BLaER1 (cell line): Measurements from ENCODE around the gene RGPD8.
"Not testable (repeated sequence)": the region's sequence is repeated elsewhere in the genome, so short reads cannot be mapped to it uniquely, and the experiment has no call there.

Experiments used
- H3K27ac ChIP-seq: shearing (Covaris generic); formaldehyde crosslinking; 2 replicates; pipeline ENCODE4 v1.8.1; 2022
- H3K27me3 ChIP-seq: shearing (Covaris generic); formaldehyde crosslinking; 2 replicates; pipeline ENCODE4 v1.8.1; 2022
- H3K36me3 ChIP-seq: shearing (Covaris generic); formaldehyde crosslinking; 2 replicates; pipeline ENCODE4 v1.8.1; 2022
- H3K4me1 ChIP-seq: shearing (Covaris generic); formaldehyde crosslinking; 2 replicates; pipeline ENCODE4 v1.8.1; 2022
- H3K4me2 ChIP-seq: shearing (Covaris generic); formaldehyde crosslinking; 2 replicates; pipeline ENCODE4 v1.8.1; 2022
- H3K4me3 ChIP-seq: shearing (Covaris generic); formaldehyde crosslinking; 2 replicates; pipeline ENCODE4 v1.8.1; 2022
- H3K9ac ChIP-seq: shearing (Covaris generic); formaldehyde crosslinking; 2 replicates; pipeline ENCODE4 v1.8.1; 2022
- H3K9me3 ChIP-seq: shearing (Covaris generic); formaldehyde crosslinking; 2 replicates; pipeline ENCODE4 v1.8.1; 2022
- H4K20me1 ChIP-seq: shearing (Covaris generic); formaldehyde crosslinking; 2 replicates; pipeline ENCODE4 v1.8.1; 2022
- Cebpa-rat ChIP-seq: shearing (Covaris generic); IDR thresholded peaks from 2 replicates; pipeline ENCODE4 v1.8.1; 2022

The RGPD8 gene

GRCh38 chr2:112433480-112433879, at the start of gene RGPD8:
Gene RGPD8 (minus strand): TSS chr2:112433645. CDS start chr2:112433453, 192 bp downstream.
- H4K20me1 ChIP-seq, H3K4me1 ChIP-seq, H3K27ac ChIP-seq, H3K9me3 ChIP-seq, H3K36me3 ChIP-seq: not testable (repeated sequence)
- H3K4me3 ChIP-seq, result peak within 1 kb of the TSS; percentile 63
- peak within 1 kb of the TSS; percentile 55 for H3K4me2 ChIP-seq
- H3K9ac ChIP-seq, result 0 out of 2 replicates have a peak within 1 kb of the TSS, but pooled peaks have one; percentile 29
- peaks cover 39% of the 10 kb centered on the region for H3K27me3 ChIP-seq

- no peak for TF ChIP-seq Cebpa-rat
- peak overlapping the region; percentile 92 for H3K9ac ChIP-seq
- peak overlapping the region; percentile 74 for H3K27ac ChIP-seq
- peaks cover 30% of the 10 kb centered on the region for H3K36me3 ChIP-seq
- peak overlapping the region; percentile 97 for H3K4me3 ChIP-seq
- H3K4me2 ChIP-seq, result peak overlapping the region; percentile 95
- H3K4me1 ChIP-seq, result peaks cover 24% of the 10 kb centered on the region
- H3K27me3 ChIP-seq, result no peaks in the 10 kb centered on the region
- peaks cover 5% of the 10 kb centered on the region; the same call in 1 of the 2 replicates for H3K9me3 ChIP-seq
- H4K20me1 ChIP-seq, result peaks cover 26% of the 10 kb centered on the region; the same call in 1 of the 2 replicates
These were observed 49.6 kb upstream of the RGPD8 start for GRCh38 chr2:112483042-112483473.

- no peak for TF ChIP-seq Cebpa-rat
- peak overlapping the region; percentile 95 for H3K4me2 ChIP-seq
- H3K36me3 ChIP-seq, result peaks cover 24% of the 10 kb centered on the region
- peaks cover 5% of the 10 kb centered on the region; the same call in 1 of the 2 replicates for H3K9me3 ChIP-seq
- peak overlapping the region; percentile 92 for H3K9ac ChIP-seq
- H3K4me1 ChIP-seq, result peaks cover 24% of the 10 kb centered on the region
- peak overlapping the region; percentile 97 for H3K4me3 ChIP-seq
- H3K27me3 ChIP-seq, result no peaks in the 10 kb centered on the region
- H4K20me1 ChIP-seq, result 0 out of 2 replicates have a peak, but pooled peaks cover 20% of the 10 kb centered on the region
- H3K27ac ChIP-seq, result peak overlapping the region; percentile 74
These were observed 49.0 kb upstream of the RGPD8 start for GRCh38 chr2:112482309-112483041.

- no peak for TF ChIP-seq Cebpa-rat
- H3K27ac ChIP-seq, result peak within 1 kb of the TSS; percentile 74
- H3K4me3 ChIP-seq, result peak within 1 kb of the TSS; percentile 97
- peaks cover 24% of the 10 kb centered on the region for H3K4me1 ChIP-seq
- 0 out of 2 replicates have a peak, but pooled peaks cover 19% of the 10 kb centered on the region for H4K20me1 ChIP-seq
- H3K9ac ChIP-seq, result peak within 1 kb of the TSS; percentile 92
- H3K27me3 ChIP-seq, result no peaks in the 10 kb centered on the region
- peaks cover 18% of the 10 kb centered on the region for H3K36me3 ChIP-seq
- H3K9me3 ChIP-seq, result peaks cover 5% of the 10 kb centered on the region; the same call in 1 of the 2 replicates
- peak within 1 kb of the TSS; percentile 95 for H3K4me2 ChIP-seq
These were observed 48.2 kb upstream of the RGPD8 start, which contains the start of gene TTL for GRCh38 chr2:112481528-112482233. Gene TTL (plus strand): TSS chr2:112482156. CDS start chr2:112482345, 189 bp downstream.

GRCh38 chr2:112481050-112481527, 47.6 kb upstream of the RGPD8 start:
- Histone ChIP-seq H4K20me1 (0 out of 2 replicates have a peak, but pooled peaks cover 19% of the 10 kb centered on the region), H3K4me1 (peaks cover 24% of the 10 kb centered on the region), H3K27me3 (no peaks in the 10 kb centered on the region), H3K4me2 (peak overlapping the region; percentile 95), H3K4me3 (peak overlapping the region; percentile 97), H3K9me3 (peaks cover 1% of the 10 kb centered on the region; the same call in 1 of the 2 replicates), H3K9ac (peak overlapping the region; percentile 92), H3K36me3 (peaks cover 12% of the 10 kb centered on the region), H3K27ac (peak overlapping the region; percentile 74)
- no peak for TF ChIP-seq Cebpa-rat

- no peaks in the 10 kb centered on the region for H3K27me3 ChIP-seq
- H3K4me3 ChIP-seq, result peak overlapping the region; percentile 97
- H4K20me1 ChIP-seq, result 0 out of 2 replicates have a peak, but pooled peaks cover 19% of the 10 kb centered on the region
- H3K27ac ChIP-seq, result peak overlapping the region; percentile 74
- peak overlapping the region; percentile 95 for H3K4me2 ChIP-seq
- peak overlapping the region; percentile 92 for H3K9ac ChIP-seq
- TF ChIP-seq Cebpa-rat, result no peak
- peaks cover 7% of the 10 kb centered on the region for H3K36me3 ChIP-seq
- H3K4me1 ChIP-seq, result peaks cover 24% of the 10 kb centered on the region
- no peaks in the 10 kb centered on the region for H3K9me3 ChIP-seq
These were observed 47.1 kb upstream of the RGPD8 start for GRCh38 chr2:112480530-112481049.

- Histone ChIP-seq H3K9me3 (no peaks in the 10 kb centered on the region), H3K4me1 (peaks cover 9% of the 10 kb centered on the region), H4K20me1 (no peaks in the 10 kb centered on the region), H3K36me3 (no peaks in the 10 kb centered on the region), H3K27me3 (no peaks in the 10 kb centered on the region), H3K4me3 (no peak overlapping the region), H3K9ac (no peak overlapping the region), H3K4me2 (no peak overlapping the region), H3K27ac (no peak overlapping the region)
- TF ChIP-seq Cebpa-rat, result no peak
These were observed 43.0 kb upstream of the RGPD8 start for GRCh38 chr2:112476434-112476833.

GRCh38 chr2:112474844-112475486, 41.5 kb upstream of the RGPD8 start:
- no peaks in the 10 kb centered on the region for H3K4me1 ChIP-seq
- TF ChIP-seq Cebpa-rat, result no peak

GRCh38 chr2:112472547-112473263, 39.3 kb upstream of the RGPD8 start:
- Histone ChIP-seq H4K20me1 (no peaks in the 10 kb centered on the region), H3K27ac (no peak overlapping the region), H3K4me2 (no peak overlapping the region), H3K9me3 (no peaks in the 10 kb centered on the region), H3K27me3 (no peaks in the 10 kb centered on the region), H3K4me3 (no peak overlapping the region), H3K36me3 (no peaks in the 10 kb centered on the region), H3K4me1 (no peaks in the 10 kb centered on the region), H3K9ac (no peak overlapping the region)
- no peak for TF ChIP-seq Cebpa-rat

More at GRCh38 chr2:112474844-112475486, 41.5 kb upstream of the RGPD8 start:
- no peak overlapping the region for H3K27ac ChIP-seq
- H3K4me2 ChIP-seq, result no peak overlapping the region
- H4K20me1 ChIP-seq, result no peaks in the 10 kb centered on the region
- H3K27me3 ChIP-seq, result no peaks in the 10 kb centered on the region
- H3K9me3 ChIP-seq, result no peaks in the 10 kb centered on the region
- no peak overlapping the region for H3K9ac ChIP-seq
- no peaks in the 10 kb centered on the region for H3K36me3 ChIP-seq
- no peak overlapping the region for H3K4me3 ChIP-seq
